ENCODE data around the gene NELL1. TPM values are rescaled to one million over a fixed set of nuclear protein-coding genes. Genes with fewer than 3 reads are reported as not detected.

NELL1 gene
- total and polyA plus RNA-seq, 2 experiments from 2014 or later, result 2.1 to 7.7 TPM

GRCh38 chr11:20962581-20962980 is 293.2 kb downstream of the NELL1 start:
- H3K4me1 ChIP-seq (ENCODE audit: low read depth), result no peaks in the 10 kb centered on the region

GRCh38 chr11:20963596-20963995 is 294.2 kb downstream of the NELL1 start:
- no peak overlapping the region for H3K4me3 ChIP-seq
- H3K4me1 ChIP-seq (ENCODE audit: low read depth), result no peaks in the 10 kb centered on the region
- H3K27ac ChIP-seq, result no peak overlapping the region
- DNase-seq (ENCODE audit: low read depth in 1 of 2, low spot score in 1 of 2), result no peak
- H3K9me3 ChIP-seq (ENCODE audit: low read depth), result no peaks in the 10 kb centered on the region
- no peaks in the 10 kb centered on the region for H3K27me3 ChIP-seq
- no peak for TF ChIP-seq CTCF (IDR thresholded peaks at IDR 0.05; ENCODE audit: low read depth, low read length)
- no peaks in the 10 kb centered on the region for H3K36me3 ChIP-seq

More at GRCh38 chr11:20962581-20962980, 293.2 kb downstream of the NELL1 start:
- no peak overlapping the region for H3K4me3 ChIP-seq
- no peak overlapping the region for H3K27ac ChIP-seq
- no peak for DNase-seq (ENCODE audit: low read depth in 1 of 2, low spot score in 1 of 2)
- H3K36me3 ChIP-seq, result no peaks in the 10 kb centered on the region
- no peak for TF ChIP-seq CTCF (IDR thresholded peaks at IDR 0.05; ENCODE audit: low read depth, low read length)
- no peaks in the 10 kb centered on the region for H3K27me3 ChIP-seq
- no peaks in the 10 kb centered on the region for H3K9me3 ChIP-seq (ENCODE audit: low read depth)

- H3K4me1 ChIP-seq (ENCODE audit: low read depth), result no peaks in the 10 kb centered on the region
- no peak overlapping the region for H3K27ac ChIP-seq
- H3K4me3 ChIP-seq, result no peak overlapping the region
- no peaks in the 10 kb centered on the region for H3K27me3 ChIP-seq
- no peak for TF ChIP-seq CTCF (IDR thresholded peaks at IDR 0.05; ENCODE audit: low read depth, low read length)
- DNase-seq (ENCODE audit: low read depth in 1 of 2, low spot score in 1 of 2), result no peak
- H3K36me3 ChIP-seq, result no peaks in the 10 kb centered on the region
- no peaks in the 10 kb centered on the region for H3K9me3 ChIP-seq (ENCODE audit: low read depth)
These were observed 295.6 kb downstream of the NELL1 start for GRCh38 chr11:20964985-20965384.

GRCh38 chr11:20966489-20966888 is 297.1 kb downstream of the NELL1 start:
- no peak for DNase-seq (ENCODE audit: low read depth in 1 of 2, low spot score in 1 of 2)
- Histone ChIP-seq H3K4me3 (no peak overlapping the region), H3K9me3 (ENCODE audit: low read depth) (no peaks in the 10 kb centered on the region), H3K36me3 (no peaks in the 10 kb centered on the region), H3K4me1 (ENCODE audit: low read depth) (no peaks in the 10 kb centered on the region), H3K27ac (no peak overlapping the region), H3K27me3 (no peaks in the 10 kb centered on the region)
- TF ChIP-seq CTCF (IDR thresholded peaks at IDR 0.05; ENCODE audit: low read depth, low read length), result no peak

GRCh38 chr11:20973940-20974559 is 304.7 kb downstream of the NELL1 start:
- Histone ChIP-seq H3K36me3 (no peaks in the 10 kb centered on the region), H3K27ac (no peak overlapping the region), H3K27me3 (no peaks in the 10 kb centered on the region), H3K4me1 (ENCODE audit: low read depth) (no peaks in the 10 kb centered on the region), H3K9me3 (ENCODE audit: low read depth) (no peaks in the 10 kb centered on the region), H3K4me3 (no peak overlapping the region)
- peak in 1 of 2 donors; percentile 27 for DNase-seq (ENCODE audit: low read depth in 1 of 2, low spot score in 1 of 2)
- no peak for TF ChIP-seq CTCF (IDR thresholded peaks at IDR 0.05; ENCODE audit: low read depth, low read length)

Measured in cardiac muscle cell (in vitro differentiated cells and primary cell).